SHP77 treated with DMSO at 0.1 percent for 48 hours (cell line): ENCODE measurements around the gene IGSF23.
"Not testable (repeated sequence)": the region's sequence is repeated elsewhere in the genome, so short reads cannot be mapped to it uniquely, and the experiment has no call there.

Experiments used
- DNase-seq: peaks from one replicate; lab custom pipeline; 2025; lab: John Stamatoyannopoulos, UW

The IGSF23 gene

DNA sequence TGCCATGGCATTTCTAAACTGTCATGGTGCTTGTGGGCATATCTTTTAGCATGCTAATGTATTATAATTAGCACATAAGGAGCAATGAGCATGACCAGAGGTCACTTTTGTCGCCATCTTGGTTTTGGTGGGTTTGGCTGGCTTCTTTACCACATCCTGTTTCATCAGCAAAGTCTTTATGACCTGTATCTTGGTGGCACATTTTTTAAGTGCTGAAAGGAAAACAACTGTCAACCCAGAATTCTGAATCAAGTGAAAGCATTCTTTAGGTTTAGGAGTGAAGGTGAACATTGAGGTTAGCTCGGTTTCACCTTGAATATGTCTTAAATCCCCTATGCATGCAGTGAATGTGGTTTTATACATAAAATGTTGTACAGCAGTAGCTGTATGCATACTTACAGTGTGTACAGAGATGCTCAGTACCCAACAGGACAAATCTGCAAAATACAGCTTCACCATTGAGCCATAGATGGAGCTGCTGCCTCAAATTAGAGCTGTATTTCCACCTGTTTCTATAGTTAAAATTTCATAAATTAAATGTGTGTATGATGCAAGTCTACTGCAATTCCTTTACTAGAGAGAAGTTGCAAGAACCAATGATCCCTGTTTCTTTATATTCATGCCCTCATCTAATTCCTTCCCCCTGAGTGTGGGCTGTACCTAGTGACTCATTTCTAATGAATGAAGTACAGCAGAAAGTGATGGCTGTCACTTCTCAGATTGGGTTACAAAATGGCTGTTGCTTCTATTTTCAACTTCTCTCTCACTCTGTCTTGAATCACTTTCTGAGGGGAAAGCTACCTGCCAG is 25.2 kb upstream of the IGSF23 start:
- no peak for DNase-seq

DNA sequence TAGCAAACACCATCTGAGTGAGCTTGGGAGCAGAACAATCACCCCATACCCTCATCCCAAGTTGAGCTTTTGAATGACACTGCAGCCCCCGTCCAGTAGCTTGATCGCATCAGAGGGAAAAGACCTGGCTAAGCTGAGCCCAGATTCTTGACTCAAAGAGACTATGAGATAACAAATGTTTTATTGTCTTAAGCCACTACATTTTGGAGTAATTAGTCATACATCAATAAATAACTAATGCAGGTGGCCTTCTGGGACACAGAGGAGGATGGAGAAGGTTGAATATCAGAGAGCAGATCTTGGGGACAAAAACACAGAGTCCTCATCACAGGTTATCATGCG is 24.6 kb upstream of the IGSF23 start:
- no peak for DNase-seq

DNA sequence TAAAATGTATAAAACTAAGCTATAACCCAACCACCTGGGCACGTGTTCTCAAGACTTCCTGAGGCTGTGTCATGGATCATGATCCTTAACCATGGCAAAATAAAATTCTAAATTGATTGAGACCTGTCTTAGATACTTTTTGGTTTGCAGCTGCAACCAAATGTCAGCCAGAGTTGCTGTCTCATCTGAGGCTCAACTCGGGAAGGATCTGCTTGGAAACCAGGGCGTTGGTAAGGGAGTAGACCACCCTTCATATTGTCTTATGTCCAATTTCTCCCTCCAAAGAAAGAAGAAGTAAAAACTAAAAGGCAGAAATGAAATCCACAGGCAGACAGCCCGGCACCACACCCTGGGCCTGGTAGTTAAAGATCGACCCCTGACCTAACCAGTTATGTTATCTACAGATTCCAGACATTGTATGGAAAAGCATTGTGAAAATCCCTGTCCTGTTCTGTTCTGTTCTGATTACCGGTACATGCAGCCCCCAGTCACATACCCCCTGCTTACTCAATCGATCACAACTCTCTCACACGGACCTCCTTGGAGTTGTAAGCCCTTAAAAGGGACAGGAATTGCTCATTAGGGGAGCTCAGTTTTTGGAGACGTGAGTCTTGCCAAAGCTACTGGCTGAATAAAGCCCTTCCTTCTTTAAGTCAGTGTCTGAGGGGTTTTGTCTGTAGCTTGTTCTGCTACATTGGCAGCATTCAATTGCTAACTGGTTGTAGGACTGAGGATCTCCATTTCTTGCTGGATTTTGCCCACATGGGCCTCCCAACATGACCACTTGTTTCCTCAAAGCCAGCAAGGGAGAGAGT is 22.9 kb upstream of the IGSF23 start:
- no peak for DNase-seq

DNA sequence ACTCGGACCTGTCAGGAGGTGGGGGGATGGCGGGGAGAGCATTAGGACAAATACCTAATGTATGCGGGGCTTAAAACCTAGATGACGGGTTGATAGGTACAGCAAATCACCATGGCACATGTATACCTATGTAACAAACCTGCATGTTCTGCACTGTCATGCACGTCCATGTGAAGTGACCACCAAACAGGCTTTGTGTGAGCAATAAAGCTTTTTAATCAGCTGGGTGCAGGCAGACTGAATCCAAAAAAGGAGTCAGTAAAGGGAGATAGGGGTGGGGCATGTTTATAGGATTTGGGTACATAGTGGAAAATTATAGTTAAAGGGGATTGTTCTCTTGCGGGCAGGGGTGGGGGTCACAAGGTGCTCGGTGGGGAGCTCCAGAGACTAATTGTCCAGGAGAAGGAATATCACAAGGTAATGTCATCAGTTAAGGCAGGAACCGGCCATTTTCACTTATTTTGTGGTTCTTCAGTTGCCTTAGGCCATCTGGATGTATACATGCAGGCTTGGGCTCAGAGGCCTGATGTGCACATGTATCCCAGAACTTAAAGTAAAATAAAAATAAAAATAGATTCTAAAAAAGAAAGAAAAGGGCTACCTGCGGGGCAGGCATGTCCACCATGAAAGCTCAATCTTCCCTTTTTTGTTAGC is 21.9 kb upstream of the IGSF23 start:
- not testable (repeated sequence) for DNase-seq

DNA sequence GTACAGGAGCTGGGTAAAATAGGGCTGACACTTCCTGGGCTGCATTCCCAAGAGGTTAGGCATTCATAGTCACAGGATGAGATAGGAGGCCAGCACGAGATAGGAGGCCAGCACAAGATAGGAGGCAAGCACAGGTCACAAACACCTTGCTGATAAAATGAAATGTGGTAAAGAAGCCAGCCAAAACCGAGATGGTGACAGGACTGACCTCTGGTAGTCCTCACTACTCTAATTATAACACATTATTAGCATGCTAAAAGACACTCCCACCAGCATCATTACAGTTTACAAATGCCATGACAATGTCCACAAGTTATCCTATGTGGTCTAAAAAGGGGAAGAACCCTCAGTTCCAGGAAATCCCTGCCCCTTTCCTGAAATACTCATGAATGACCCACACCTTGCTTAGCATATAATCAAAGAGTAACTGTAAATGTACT is 20.9 kb upstream of the IGSF23 start:
- no peak for DNase-seq

DNA sequence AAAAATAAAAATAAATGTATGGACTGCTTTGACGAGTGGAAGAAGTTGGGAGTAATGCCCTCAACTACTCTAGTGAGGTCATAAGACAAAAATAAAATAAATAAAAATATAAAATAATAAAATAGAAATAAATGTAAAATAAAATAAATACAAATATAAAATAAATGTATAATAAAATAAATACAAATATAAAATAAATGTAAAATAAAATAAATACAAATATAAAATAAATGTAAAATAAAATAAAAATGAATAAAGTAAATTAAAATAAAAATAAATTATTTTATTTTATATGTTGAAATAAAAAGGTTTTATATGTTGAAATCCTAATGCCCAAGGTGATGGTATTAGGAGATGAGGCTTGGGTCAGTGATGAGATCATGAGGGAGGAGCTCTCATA is 20.1 kb upstream of the IGSF23 start:
- DNase-seq: no peak

DNA sequence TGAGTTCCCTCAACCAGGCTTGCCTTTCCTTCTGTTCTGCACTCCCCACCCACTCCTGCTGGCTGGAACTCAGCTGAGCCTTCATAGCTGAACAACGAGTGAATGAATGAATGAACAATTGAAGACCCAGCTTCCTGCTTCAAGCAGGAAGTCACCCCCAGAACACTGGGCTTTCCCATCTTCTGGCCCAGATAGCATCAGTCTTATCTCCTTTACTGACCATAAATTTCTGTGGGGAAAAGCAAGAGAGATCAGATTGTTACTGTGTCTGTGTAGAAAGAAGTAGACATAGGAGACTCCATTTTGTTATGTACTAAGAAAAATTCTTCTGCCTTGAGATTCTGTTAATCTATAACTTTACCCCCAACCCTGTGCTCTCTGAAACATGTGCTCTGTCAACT is 19.5 kb upstream of the IGSF23 start:
- DNase-seq: not testable (repeated sequence)

DNA sequence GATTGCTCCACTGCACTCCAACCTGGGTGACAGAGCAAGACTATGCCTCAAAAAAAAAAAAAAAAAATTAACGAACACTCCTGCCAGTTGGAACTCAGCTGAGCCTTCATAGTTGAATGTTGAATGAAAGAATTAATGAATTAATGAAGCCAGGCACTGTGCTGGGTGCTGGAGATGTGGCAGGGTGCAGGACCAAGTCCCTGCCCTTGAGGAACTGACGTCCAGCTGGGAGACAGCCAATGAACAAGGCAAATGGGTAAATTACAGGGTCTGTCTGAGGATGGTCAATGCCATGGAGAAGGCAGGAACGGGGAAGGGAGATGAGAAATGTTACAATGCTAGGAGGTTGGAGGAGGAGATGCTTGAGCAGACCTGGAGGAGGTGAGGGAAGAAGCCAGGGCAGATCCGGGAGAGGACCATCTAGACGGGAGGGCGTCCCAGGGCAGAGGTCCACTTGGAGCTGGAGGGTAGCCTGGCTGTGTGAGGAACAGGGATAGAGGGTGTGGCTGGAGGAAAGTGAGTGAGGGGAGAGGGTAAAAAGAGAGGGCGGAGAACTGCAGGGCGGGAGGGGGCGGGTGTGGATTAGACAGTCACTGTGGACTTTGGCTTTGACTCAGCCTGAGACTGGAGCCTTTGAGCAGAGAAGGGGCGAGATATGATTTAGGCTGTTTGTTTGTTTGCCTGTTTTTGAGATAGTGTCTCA is 16.8 kb upstream of the IGSF23 start:
- no peak for DNase-seq

DNA sequence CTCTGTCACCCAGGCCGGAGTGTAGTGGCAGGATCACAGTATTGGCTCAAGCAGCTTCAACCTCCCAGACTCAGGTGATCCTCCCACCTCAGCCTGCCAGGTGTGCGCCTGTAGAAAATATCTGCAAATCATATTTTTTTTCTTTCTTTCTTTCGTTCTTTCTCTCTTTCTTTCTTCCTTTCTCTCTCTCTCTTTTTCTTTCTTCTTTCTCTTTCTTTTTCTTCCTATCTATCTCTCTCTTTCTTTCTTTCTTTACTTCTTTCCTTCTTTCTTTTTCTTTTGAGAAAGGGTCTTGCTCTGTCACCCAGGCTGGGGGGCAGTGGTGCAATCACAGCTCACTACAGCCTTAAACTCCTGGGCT is 16.3 kb upstream of the IGSF23 start:
- no peak for DNase-seq

DNA sequence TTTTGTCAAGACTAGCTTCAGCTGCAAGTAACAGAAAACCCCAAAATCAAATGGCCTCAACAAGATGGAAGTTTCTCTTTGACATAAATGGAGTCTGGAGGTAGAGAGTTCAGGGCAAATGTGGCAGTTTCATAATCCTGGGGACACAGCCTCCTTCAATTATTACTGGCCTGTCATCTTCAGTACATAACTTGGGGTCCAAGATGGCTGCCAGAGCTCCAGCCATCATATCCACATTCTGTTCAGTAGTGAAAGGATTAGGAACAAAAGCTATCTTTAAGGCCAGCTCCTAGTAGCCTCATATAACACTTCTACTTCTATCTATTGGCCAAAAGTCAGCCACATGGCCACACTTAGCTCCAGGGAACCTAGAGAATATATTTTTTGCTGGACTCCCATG is 15.0 kb upstream of the IGSF23 start:
- DNase-seq: no peak

DNA sequence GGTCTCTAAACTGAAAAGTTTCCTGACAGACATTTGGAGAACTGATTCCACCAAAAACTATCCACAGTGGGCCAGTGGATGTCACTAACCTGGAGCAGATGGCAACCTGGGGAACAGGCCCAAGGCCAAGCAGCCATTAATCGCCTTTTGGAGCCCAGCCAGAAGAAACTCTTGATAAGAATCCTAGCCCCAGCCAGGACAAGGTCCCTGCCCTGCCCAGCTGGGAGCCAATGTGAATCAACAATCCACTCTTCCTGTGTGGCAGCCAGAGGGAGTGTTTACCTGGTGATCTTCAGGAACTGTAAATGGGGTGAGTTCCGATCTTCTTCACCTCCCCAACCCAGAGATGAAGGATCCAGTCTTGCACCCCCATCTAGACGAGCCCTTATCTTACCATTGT is 14.5 kb upstream of the IGSF23 start:
- DNase-seq: no peak

DNA sequence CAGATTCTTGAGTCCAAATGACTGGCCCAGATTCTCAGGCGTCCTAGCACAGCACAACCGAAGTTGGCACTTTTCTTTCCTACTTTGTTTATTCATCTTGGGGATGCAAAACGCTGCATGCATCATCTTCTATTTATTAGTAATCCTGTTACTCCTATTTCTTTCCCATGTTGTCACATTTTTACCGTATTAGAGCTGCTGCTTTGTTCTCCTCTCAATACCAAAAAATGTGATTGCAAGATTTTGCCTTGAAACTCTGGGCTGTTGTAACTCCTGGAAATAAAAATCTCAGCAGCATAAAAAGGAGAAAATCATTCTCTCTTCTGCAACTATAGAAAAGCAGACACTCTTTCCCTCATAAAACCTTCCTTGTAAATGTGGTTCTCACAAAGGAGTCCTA is 12.9 kb upstream of the IGSF23 start:
- DNase-seq: no peak

DNA sequence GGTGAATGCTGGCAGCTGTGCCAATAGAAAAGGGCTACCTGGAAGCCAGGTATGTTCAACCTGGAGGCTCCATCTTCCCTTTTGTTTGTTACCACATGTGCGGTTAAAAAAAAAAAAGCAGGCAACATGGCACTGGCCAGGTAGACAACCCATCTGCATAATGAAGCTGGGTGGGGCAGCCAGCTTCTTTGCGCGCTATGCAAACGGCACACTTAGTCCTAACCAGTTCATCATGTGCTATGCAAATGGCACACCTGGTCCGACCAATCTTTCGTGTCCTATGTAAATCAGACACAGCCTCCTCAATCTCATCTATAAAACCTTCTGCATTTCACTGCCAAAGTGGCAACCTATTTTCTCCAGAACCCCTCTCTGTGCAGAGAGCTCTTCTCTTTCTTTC is 11.3 kb upstream of the IGSF23 start:
- no peak for DNase-seq

DNA sequence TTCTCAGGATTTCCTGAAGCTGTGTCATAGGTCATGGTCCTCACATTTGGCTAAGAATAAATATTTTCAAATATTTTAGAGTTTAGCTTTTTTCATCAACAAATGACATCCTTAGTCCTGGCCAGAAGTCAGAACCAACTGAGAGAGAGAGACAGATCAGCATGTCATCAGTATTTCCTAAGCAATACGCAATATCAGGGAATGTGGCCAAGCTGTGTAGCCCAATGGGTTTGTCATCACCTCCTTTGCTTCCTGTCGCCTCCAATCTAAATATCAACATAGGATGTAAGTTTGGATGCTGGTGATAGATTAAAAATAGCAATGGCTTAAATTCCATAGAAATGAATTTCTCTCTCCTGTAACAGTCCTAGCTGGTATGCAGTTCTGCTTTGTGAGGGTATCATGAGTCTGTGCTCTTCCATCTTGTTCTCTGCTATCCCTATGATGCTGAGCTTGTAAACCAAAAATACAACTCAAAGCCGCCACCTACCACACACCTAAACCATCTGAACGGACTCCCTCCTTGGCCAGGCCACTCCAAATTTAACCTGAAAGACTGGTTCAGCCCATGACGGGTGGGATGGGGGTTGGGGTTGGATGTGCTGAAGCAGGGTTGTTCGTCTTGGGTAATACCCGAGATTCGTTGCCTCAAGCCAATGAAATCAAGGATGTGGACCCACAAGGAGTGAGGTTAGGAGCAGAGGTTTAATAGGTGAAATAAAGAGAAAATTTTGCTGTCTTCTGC is 10.0 kb upstream of the IGSF23 start:
- DNase-seq: no peak

DNA sequence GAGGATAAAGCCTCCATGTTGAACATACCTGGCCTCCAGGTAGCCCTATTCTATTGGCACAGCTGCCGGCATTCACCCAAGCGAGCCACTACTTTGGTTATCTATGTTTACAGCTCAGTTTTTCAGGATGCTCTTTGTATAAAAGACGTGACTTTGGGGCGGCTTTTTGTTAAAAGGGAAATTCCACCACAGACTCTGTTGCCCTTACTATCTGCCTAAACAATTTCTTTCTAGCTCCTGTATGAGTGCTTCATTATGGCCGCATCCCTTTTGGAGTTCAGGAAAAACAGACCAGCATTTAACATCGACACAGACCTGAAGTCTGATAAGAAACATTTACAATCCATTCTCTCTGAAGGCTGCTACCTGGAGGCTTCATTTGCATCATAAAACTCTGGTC is 9.1 kb upstream of the IGSF23 start:
- DNase-seq: no peak

DNA sequence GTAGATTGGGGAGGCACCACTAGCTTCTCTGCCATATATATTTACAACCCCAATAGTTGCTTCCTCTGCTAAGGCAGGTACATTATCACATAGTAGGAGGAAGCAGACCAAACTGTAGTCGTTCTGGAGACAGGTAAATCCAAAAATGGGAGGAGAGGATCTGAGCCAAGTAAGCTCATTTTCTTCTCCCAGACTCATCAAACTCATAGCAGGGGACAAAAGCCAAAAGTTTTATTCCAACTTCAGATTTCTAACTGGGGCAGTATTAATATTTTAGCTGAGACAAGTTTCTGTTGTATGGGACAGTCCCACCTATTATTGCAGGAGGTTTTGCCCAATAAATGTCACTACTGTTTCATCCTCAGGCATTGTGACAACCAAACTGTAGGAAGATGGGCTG is 7.8 kb upstream of the IGSF23 start:
- DNase-seq: no peak

DNA sequence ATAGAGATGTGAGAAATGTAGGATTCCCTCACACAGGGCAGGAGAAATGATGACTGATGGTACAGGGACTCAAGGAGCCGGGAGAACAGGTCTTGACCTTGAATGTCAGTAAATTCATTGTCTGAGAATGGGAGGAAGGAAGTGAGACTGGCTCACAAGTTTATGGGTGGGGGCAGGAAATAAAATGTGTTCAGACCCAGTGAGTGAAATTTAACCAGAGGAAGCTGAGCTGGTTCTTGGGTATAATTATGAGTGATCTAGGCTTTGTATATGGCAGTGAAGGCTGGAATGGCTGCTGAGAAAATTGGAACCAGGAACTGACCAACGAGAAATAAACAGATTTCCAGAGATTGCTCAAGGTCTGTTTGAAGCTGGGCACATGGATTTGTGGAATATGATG is 6.3 kb upstream of the IGSF23 start:
- no peak for DNase-seq

DNA sequence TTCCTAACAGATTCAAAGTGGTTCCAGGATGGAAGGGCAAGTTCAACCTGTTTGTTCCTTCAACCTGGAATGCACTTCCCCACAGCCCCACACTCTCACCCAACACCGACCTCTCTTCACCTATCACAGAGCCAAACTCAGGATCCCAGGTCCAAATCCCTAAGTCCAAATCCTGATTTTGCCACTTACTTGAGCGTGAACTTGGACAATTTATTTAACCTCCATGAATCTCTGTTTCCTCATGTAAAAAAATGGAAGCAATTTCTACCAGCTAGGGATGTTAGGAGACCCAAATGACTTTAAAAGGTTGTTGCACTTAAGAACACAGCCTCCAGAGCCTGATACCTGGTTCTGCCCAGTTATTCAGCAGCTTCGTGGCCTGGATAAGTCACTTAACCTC is 5.4 kb upstream of the IGSF23 start:
- DNase-seq: no peak

DNA sequence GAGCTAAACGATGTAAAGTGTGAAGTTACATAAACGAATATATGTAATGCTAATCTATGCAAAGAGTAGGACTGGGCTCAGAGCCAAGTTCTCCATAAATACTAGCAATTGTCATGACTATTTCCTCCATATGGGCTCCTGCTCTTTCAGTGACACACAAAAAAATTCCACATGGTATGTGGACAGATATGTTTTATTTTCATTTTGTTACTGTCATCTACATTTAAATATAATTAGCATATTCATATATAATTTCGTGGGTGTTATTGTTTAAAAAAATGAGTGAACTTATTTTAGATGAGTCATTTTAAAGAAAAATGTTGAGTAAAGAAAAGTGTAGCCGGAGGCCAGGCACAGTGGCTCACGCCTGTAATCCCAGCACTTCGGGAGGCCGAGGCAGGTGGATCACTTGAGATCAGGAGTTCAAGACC is 5.0 kb upstream of the IGSF23 start:
- no peak for DNase-seq

DNA sequence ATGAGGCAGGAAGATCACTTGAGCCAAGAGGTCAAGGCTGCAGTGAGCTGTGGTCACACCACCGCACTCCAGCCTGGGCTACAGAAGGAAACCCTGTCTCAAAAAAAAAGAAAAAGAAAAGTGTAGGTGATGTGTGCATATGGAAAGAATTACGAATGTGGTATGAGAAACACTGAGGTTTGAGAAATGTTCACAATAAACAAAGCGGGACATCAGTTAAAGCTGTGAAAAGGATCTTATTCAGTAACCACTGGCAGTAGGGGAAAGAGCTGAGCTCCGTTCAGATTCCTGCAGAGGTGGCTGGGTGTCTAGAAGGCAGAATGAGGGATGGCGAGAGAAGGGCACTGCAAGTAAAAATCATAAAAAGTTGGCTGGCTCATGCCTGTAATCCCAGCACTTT is 4.1 kb upstream of the IGSF23 start:
- no peak for DNase-seq

DNA sequence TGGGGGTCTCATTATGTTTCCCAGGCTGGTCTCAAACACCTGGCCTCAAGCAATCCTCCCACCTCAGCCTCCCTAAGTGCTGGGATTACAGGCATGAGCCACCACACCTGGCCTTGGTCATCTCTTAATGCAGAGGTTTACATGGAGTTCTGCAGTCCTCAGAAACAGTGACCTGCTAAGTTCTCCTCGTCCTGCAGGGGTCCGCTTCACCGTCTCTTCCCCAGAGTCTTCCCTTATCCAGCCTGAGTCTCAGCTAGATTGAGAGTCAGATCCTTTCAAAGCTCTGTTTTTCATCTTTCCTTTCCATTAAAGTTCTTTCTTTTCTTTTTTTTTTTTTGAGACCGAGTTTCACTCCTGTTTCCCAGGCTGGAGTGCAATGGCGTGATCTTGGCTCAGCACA is 2.9 kb upstream of the IGSF23 start:
- DNase-seq: not testable (repeated sequence)

DNA sequence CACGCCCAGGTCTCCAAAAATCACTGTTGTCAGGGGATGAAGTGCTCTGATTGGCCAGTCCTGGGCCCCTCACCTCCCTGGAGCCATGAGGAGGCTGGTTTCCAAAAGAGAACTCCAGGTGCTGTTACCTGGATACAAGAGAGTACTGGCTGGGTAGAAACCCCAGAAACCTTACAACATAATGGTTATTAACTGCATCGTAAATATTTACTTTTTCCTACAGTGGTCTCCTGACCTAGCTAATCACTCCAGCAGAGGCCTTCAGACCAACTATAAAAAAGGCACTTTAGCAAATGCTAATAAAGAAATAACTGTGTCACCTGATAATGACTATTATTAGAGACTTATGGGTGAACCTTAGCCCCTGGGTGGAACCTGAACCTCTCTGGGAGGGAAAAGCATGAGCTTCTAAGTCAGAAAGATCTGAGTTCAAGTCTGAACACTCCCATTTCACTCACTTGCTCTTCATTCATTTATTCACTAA is 1.5 kb upstream of the IGSF23 start:
- DNase-seq: no peak
